Measurements from ENCODE around the gene KIF16B. TPM values are rescaled to one million over a fixed set of nuclear protein-coding genes. Genes with fewer than 3 reads are reported as not detected.

KIF16B gene
- total and polyA plus RNA-seq, 2 of the 8 experiments (the other 6 are each of a cell fraction or from before 2014, with no cell fraction given): 3.0 to 9.2 TPM

DNA sequence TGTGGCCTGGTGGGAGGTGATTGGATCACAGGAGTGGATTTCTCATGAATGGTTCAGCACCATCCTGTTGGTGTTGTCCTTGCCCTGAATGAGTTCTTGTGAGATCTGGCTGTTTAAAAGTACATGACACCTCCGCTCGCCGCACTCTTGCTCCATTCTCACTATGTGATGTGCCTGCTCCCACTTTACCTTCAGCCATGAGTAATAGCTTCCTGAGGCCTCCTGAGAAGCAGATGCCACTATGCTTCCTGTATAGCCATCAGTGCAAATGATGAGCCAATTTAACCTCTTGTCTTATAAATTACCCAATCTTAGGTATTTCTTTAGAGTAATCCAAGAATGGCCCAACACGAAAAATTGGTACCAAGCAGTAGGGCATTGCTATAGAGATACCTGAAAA, 34.5 kb downstream of the KIF16B start:
- no peak for FAIRE-seq
- Histone ChIP-seq H3K27ac (ENCODE audit: low read depth, low read length) (no peak overlapping the region), H2BK5ac (ENCODE audit: low read depth, low read length) (no peak overlapping the region), H2BK20ac (ENCODE audit: low read length) (no peak overlapping the region), H4K8ac (ENCODE audit: extremely low read depth, insufficient read depth, low read length) (no peak overlapping the region), H3K4me1 (replicated peaks in 1 of 4; ENCODE audit: control insufficient read depth in 3 of 4, insufficient read depth in 4 of 4, low read length in 3 of 4) (no peaks in the 10 kb centered on the region), H2BK120ac (replicated peaks; ENCODE audit: low read depth, low read length) (no peak overlapping the region), H2BK15ac (ENCODE audit: low read length) (no peak overlapping the region), H3K9me3 (ENCODE audit: insufficient read depth in 2 of 2, low read depth in 1 of 2, low read length in 1 of 2) (no peaks in the 10 kb centered on the region), H4K5ac (ENCODE audit: insufficient read length, low read depth, low read length) (no peak overlapping the region), H3K14ac (ENCODE audit: insufficient read length) (no peak overlapping the region), H2BK12ac (ENCODE audit: low read depth, low read length) (no peak overlapping the region), H3K9ac (replicated peaks in 1 of 4; ENCODE audit: extremely low read depth in 1 of 4, low read depth in 3 of 4, low read length in 3 of 4) (no peak overlapping the region), H3K18ac (ENCODE audit: extremely low read depth, low read length) (no peak overlapping the region), H3K4ac (replicated peaks; ENCODE audit: insufficient read length, low read depth, low read length) (no peak overlapping the region), H3K56ac (replicated peaks; ENCODE audit: insufficient read length, low read depth, low read length) (no peak overlapping the region), H3K23ac (ENCODE audit: insufficient read length) (no peak overlapping the region), H4K91ac (replicated peaks; ENCODE audit: insufficient read length, low read length) (no peak overlapping the region), H2AK5ac (ENCODE audit: low read depth, low read length) (no peak overlapping the region), H3K23me2 (ENCODE audit: low read depth, low read length) (no peaks in the 10 kb centered on the region), H3K36me3 (ENCODE audit: control insufficient read depth in 2 of 4, insufficient read depth in 4 of 4, low read length in 3 of 4) (no peaks in the 10 kb centered on the region), H3K4me2 (ENCODE audit: insufficient read depth in 1 of 2, low read depth in 2 of 2, low read length in 2 of 2) (no peak overlapping the region), H3K79me2 (ENCODE audit: control insufficient read depth in 1 of 2, insufficient read depth in 2 of 2, low read length in 2 of 2) (no peaks in the 10 kb centered on the region), H3K27me3 (replicated peaks in 1 of 4; ENCODE audit: control insufficient read depth in 3 of 4, extremely low read depth in 1 of 4, insufficient read depth in 3 of 4, low read length in 3 of 4) (no peaks in the 10 kb centered on the region), H3K4me3 (ENCODE audit: extremely low read depth in 1 of 4, insufficient read depth in 2 of 4, low read depth in 3 of 4, low read length in 4 of 4) (no peak overlapping the region), H3K79me1 (ENCODE audit: low read depth, low read length) (no peaks in the 10 kb centered on the region; the same call in 1 of the 2 replicates), H4K20me1 (replicated peaks in 1 of 2; ENCODE audit: control insufficient read depth in 1 of 2, insufficient read depth in 2 of 2, low read length in 2 of 2) (no peaks in the 10 kb centered on the region), H2AFZ (ENCODE audit: low read length) (no peak overlapping the region)
- no peak for DNase-seq (ENCODE audit: low read depth in 1 of 2, low spot score in 2 of 2)
- POLR2A ChIA-PET (ENCODE audit: partially characterized antibody): no interaction called here
- CTCF ChIA-PET (ENCODE audit: partially characterized antibody): no interaction called here
- WGBS, 2 experiments (ENCODE audit: extremely low coverage in 1 of 2, insufficient coverage in 1 of 2, insufficient read length in 1 of 2, insufficient replicate concordance in 2 of 2, low coverage in 1 of 2, low lambda C conversion rate in 2 of 2, missing lambda C conversion rate in 1 of 2): 94% methylated on average over 4 of the region's 4 CpGs; no CpG with 5 or more reads in 1 of the 2 experiments
- TF ChIP-seq SIN3A (conservative IDR thresholded peaks at IDR 0.05 in 1 of 2, IDR thresholded peaks at IDR 0.05 in 1 of 2; ENCODE audit: low read depth in 1 of 2, low read length in 2 of 2): no peak
- TF ChIP-seq POLR2A (IDR thresholded peaks at IDR 0.05; ENCODE audit: control extremely low read depth in 1 of 2, low read depth in 2 of 2, low read length in 2 of 2): no peak
- no peak for TF ChIP-seq CHD2 (IDR thresholded peaks at IDR 0.05; ENCODE audit: low read length)
- TF ChIP-seq SIX5 (IDR thresholded peaks at IDR 0.05; ENCODE audit: low read depth, low read length): no peak
- TF ChIP-seq CREB1 (IDR thresholded peaks at IDR 0.05): no peak
- no peak for TF ChIP-seq RNF2 (IDR thresholded peaks at IDR 0.05; ENCODE audit: borderline replicate concordance, low read depth, low read length, missing control alignments, poor library complexity, severe bottlenecking)
- TF ChIP-seq, protein P1, sequence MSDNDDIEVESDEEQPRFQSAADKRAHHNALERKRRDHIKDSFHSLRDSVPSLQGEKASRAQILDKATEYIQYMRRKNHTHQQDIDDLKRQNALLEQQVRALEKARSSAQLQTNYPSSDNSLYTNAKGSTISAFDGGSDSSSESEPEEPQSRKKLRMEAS (IDR thresholded peaks at IDR 0.05): no peak
- no peak for TF ChIP-seq SP1 (IDR thresholded peaks at IDR 0.05; ENCODE audit: low read depth, low read length)
- TF ChIP-seq CBX8 (IDR thresholded peaks at IDR 0.05; ENCODE audit: borderline replicate concordance, low read depth, low read length): no peak
- TF ChIP-seq, protein P2, sequence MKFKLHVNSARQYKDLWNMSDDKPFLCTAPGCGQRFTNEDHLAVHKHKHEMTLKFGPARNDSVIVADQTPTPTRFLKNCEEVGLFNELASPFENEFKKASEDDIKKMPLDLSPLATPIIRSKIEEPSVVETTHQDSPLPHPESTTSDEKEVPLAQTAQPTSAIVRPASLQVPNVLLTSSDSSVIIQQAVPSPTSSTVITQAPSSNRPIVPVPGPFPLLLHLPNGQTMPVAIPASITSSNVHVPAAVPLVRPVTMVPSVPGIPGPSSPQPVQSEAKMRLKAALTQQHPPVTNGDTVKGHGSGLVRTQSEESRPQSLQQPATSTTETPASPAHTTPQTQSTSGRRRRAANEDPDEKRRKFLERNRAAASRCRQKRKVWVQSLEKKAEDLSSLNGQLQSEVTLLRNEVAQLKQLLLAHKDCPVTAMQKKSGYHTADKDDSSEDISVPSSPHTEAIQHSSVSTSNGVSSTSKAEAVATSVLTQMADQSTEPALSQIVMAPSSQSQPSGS (IDR thresholded peaks at IDR 0.05; ENCODE audit: low read length): no peak
- no peak for TF ChIP-seq MAFK (IDR thresholded peaks at IDR 0.05; ENCODE audit: low read depth, low read length)
- TF ChIP-seq, protein P3, sequence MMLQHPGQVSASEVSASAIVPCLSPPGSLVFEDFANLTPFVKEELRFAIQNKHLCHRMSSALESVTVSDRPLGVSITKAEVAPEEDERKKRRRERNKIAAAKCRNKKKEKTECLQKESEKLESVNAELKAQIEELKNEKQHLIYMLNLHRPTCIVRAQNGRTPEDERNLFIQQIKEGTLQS (IDR thresholded peaks at IDR 0.05; ENCODE audit: insufficient read depth, low read depth, low read length): no peak

All from H1 (cell line).